Stimulated activated naive CD4-positive, alpha-beta T cell treated with Interleukin-2 at 50 U/mL for 16 hours (primary cell): ENCODE data around the gene ZIC3.

ENCODE experiments used
- DNase-seq: peaks from one replicate; lab custom pipeline; 2025; lab: John Stamatoyannopoulos, UW

The ZIC3 gene

GRCh38 chrX:137574102-137574783, 8.3 kb downstream of the ZIC3 start:
- no peak for DNase-seq

- DNase-seq: no peak
Measured at GRCh38 chrX:137574784-137575293, 8.9 kb downstream of the ZIC3 start.

GRCh38 chrX:137575596-137576255, 9.8 kb downstream of the ZIC3 start:
- DNase-seq: no peak

GRCh38 chrX:137587151-137587550, 21.2 kb downstream of the ZIC3 start:
- DNase-seq: no peak

GRCh38 chrX:137600769-137601168, 34.8 kb downstream of the ZIC3 start:
- DNase-seq: no peak
